Left renal cortex interstitium (tissue), 4 donors: ENCODE data around the gene UFSP2. TPM values are rescaled to one million over a fixed set of nuclear protein-coding genes. Genes with fewer than 3 reads are reported as not detected.

ENCODE experiments used
- DNase-seq, 4 donors: peaks; one replicate each; pipeline ENCODE4 v3.0.0-alpha.2; 2013; ENCODE audit warnings: low read depth in 4 of 4, low spot score in 2 of 4, missing footprints in 1 of 4
- polyA plus RNA-seq, 4 donors: library from polyadenylated mRNA; unstranded; fragments of 120-200 nt; gene quantifications; one replicate each; pipeline ENCODE4 v1.2.1, GENCODE V29; 2013; ENCODE audit not compliant: insufficient read length in 4 of 4

Gene UFSP2
- polyA plus RNA-seq = 10 to 100 TPM; 56.5 to 89.3 (median 72.2) TPM

DNA sequence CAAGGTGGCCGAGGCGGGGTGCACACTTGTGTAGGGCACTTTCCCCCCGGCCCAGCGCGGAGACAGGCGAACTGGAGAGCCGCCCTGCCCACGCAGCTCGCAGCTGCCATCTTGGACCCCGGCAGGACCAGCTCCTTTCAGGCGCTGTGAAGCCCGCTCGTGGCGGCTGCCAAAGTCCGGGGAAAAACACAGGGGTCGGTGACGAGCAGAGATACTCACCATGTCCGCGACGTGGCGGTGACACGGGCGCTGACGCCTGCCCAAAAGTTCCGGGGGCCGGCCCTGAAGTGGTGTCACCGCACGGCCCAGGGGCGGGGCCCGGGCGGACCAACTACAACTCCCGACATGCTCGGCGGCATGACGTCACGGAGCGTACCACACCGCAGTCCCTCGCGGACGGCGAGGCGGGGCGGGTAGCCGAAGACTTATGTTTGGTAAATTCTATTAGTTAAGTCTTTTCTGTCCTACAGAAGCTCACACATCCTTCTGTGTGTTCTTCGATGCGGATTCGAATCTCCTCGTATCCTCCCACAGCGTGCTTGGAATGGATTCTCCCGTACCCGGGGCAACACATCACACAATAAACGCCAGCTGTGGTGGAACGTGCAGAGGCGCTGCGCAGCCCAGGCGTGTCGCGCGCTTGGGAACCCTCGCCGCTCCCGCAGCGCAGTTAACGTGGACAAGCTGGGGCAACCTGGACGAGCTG, at the start of gene UFSP2:
Gene UFSP2, minus strand, starts transcription at position 318 of the 706 bp plus-strand sequence. Its CDS starts 96 bp downstream, at position 222.
- DNase-seq = peak; percentile 87 to 97 (median 93)

DNA sequence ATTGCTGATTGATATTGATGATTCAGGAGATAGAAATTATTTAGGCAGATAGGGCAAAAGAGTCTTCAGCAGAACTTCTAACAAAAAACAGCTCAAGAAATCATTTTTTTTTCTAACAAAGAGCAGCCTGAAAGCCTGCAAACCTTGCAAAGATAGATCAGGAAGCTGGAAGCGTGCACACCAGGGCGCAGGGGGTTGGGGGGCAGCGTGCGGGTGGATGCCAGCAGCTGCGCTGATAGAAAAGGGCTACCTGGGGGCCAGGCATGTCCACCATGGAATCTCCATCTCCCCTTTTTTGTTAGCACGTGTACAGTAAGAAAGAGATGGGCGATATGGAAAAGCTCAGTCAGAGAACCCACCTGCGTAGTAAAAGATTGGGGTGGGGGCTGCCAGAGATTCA, 47.5 kb upstream of the UFSP2 start:
- no peak for DNase-seq

DNA sequence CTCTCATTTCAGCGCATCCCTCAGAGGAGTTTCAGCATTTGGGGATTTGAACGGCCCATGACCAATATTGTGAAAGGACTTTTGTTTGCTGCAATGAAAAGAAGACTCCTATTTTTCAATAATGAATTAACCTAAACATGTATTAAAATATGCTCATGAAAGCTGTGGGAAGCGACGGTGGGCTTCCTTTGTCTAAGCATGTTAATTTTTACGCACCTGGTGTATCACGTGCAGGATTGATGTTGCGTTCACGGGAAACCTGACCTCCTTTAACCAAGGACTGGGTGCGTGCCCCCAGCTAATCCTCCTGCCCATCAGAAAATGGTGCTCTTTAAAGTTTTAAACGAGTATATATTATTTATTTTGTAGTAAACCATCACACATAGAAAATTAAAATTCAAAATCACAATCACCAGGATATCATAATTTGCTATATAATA, 46.4 kb upstream of the UFSP2 start:
- peak in 1 of 4 donors; percentile 21 for DNase-seq

- DNase-seq = peak; percentile 41 to 80 (median 74)
Observed at GRCh38 chr4:185471235-185472102, 45.7 kb upstream of the UFSP2 start, which contains the start of gene CCDC110. TSS of gene CCDC110 (minus strand) at chr4:185471733. CDS start at chr4:185471683, 50 bp downstream.

GRCh38 chr4:185470501-185471195, 44.9 kb upstream of the UFSP2 start:
- peak; percentile 35 to 54 (median 44) for DNase-seq

- DNase-seq = no peak
Observed at GRCh38 chr4:185469580-185470154, 43.9 kb upstream of the UFSP2 start.

DNA sequence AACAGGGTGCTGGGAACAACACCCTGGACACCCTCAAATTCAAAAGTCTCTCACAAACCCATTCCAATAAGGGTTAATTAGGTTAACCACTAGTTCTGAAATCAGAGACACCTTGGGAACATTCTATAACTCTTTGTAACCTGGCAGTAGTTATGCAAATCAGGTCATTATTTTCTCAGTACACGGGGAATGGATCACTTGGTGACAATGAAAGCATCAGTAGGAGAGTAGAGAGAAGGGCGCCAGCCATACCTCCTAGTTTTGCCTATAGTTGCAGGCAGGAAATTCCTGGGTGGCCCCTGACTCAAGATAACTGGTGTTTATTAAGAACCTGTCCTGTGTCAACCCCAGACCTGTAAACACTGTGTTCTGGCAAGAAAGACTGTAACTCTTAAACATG, 43.2 kb upstream of the UFSP2 start:
- no peak for DNase-seq

GRCh38 chr4:185467991-185468390, 42.2 kb upstream of the UFSP2 start:
- no peak for DNase-seq

DNA sequence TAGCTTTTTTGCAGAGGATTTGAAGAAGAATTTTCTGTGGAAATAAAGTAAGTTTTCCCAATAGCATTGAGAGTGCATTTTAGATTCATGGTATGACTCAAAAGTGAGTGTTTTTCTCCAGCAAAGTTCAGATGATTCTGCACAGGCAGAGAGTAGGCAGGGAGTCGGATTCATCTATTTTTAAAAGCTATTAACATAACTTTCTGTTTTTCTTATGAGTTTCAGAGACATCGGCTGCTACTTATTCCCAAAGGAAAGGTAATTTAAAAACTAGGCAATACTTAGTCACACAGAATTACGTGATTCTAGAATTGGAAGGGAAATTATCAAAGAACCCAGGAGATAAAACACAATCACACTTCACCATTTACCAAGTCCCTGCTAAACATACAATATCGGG, 41.3 kb upstream of the UFSP2 start:
- no peak for DNase-seq

DNA sequence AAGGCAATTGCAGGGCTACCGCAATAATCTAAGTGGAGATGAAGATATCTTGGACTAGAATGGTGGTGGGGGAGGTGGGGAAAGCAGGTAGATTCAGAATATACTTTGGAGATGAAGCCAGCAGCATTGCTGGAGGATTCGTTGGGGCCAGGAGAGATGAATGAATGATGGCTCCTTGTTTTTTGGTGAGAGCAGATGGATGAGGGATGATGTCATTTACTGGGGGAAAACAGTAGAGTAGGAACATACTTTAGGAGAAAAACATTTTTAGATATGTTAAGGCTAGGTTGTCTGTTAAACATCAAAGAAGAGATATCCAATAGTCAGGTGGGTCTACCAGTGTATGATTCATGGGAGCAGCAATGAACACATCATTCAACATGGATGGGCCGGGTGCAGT, 39.9 kb upstream of the UFSP2 start:
- no peak for DNase-seq

GRCh38 chr4:185464887-185465286, 39.1 kb upstream of the UFSP2 start:
- DNase-seq = no peak

- DNase-seq = no peak
Observed at GRCh38 chr4:185464183-185464582, 38.4 kb upstream of the UFSP2 start.

GRCh38 chr4:185463541-185463940, 37.8 kb upstream of the UFSP2 start:
- no peak for DNase-seq

DNA sequence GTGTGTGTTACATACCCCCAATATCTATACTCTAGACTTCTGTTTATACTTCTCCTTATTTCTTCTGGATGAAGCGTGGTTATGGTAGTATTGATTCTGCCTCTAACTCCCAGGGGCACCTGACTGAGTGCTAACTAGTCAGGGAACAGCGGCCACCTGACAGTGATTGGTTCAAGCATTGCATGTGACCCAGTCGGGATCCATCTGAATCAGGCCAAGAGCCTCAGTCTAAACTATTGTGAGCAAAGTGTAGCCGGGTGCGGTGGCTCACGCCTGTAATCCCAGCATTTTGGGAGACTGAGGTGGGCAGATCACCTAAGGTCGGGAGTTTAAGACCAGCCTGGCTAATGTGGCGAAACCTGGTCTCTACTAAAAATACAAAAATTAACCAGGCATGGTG, 35.8 kb upstream of the UFSP2 start:
- no peak for DNase-seq

- no peak for DNase-seq
Observed at GRCh38 chr4:185457136-185457535, 31.4 kb upstream of the UFSP2 start.

- no peak for DNase-seq
Observed at GRCh38 chr4:185456131-185456530, 30.4 kb upstream of the UFSP2 start.

GRCh38 chr4:185445209-185445608, 19.4 kb upstream of the UFSP2 start:
- DNase-seq = no peak

DNA sequence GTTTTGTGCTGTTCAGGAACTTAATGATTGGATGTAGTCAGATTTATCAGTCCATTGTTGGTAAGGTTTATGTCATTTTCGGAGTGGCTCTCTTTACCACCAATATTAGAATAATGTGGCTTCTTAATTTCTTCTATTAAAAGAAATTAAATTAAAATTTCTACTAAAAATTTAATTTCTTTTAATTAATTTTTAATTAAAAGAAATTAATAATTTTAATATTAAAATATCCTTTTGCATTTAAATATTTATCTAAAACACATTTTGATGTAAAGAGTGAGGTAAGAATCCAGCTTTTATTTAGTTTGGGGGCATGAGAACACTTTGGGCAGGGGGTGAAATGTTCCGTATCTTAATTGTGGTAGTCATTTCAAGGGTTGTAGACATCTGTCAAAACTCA, 15.7 kb upstream of the UFSP2 start:
- DNase-seq = no peak

DNA sequence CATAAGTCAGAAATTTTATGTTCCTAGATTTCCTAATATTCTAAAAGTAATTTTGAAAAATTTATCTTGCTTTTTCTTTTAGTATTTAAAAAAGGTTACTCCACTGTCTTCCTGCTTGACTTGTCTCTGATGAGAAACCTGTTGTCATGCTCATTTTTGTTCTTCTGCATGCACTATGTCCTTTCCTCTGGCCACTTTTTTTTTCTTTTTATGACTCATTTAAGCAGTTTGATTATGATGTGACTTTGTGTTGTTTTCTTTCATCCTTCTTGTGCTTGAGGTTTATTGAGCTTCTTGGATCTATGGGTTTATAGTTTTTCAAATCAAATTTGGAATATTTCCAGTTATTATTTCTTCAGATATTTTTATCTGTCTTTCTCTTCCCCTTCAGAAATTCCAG, 12.0 kb upstream of the UFSP2 start:
- DNase-seq = no peak

DNA sequence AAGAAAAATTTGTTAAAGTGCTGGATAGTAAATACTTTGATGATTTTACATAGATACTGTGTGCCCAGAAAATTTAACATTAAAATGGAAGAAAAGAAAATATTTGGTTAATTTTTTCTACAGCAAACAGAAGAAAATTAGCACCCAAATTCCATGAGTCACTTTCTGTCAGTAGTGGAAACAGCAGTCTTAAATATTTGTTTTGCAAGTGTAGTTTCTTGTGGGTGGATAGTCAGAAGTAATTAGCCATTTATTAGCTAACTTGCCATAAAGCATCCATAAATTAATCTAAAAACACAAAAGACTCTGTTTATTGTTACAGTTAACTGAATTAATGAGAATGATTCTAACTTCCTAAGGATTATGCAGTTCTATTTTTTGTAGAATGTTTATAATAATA, 9.7 kb upstream of the UFSP2 start:
- DNase-seq = no peak

GRCh38 chr4:185429660-185430059, 3.9 kb upstream of the UFSP2 start:
- DNase-seq = no peak
